HG03196 (cell line): ENCODE measurements around the gene PRRG4.
"Not testable (repeated sequence)": the region's sequence is repeated elsewhere in the genome, so short reads cannot be mapped to it uniquely, and the experiment has no call there.

Source experiments
- ATAC-seq: cut with Tn5 transposase; IDR thresholded peaks from one replicate; pipeline ENCODE4 v1.9.1; 2021; ENCODE audit not compliant: unreplicated experiment

The PRRG4 gene

DNA sequence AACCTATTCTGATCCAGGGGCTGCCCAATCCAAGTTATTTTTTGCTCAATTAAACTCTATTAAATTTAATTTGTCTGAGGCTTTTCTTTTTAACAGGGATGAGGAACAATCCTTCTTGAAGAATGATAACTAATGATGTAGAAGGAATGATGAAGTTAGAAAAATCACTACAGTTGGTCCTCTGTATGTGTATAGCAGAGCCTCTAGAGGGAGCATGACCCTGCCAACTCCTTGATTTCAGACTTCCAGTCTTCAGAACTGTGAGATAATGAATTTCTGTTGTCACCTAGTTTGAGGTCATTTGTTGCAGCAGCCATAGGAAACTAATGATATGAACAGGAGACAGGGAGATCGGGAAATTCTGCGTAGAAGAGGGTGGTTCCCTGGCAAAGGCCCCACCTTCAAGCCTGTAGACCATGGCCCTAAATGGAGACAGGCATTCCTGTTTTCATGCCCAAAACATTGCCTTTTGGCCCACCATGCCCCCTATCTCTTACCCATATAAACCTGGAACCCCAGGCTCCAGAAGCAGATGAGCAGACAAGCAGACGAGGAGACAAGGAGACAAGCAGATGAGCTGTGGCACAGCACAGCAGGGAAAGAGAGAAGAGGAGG lies 55.1 kb downstream of the PRRG4 start:
- ATAC-seq, result no peak

DNA sequence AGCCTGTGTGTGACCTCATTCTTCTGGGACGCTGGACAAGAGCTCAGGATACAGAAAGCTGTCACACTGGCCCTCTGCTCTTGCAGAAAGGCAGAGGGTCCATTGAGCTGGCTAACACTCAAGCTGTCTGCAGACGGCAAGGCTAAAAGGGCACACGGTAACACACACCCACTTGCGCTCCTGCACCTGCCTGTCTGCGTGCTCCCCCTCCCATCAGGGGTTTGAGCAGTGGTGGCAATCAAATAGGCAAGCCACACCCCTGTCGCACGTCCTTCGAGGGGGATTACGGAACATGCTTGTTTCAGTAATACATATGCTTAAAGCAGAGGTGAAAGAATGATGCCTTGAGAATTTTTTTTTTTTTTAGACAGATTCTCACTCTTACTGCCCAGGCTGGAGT lies 55.8 kb downstream of the PRRG4 start:
- no peak for ATAC-seq

DNA sequence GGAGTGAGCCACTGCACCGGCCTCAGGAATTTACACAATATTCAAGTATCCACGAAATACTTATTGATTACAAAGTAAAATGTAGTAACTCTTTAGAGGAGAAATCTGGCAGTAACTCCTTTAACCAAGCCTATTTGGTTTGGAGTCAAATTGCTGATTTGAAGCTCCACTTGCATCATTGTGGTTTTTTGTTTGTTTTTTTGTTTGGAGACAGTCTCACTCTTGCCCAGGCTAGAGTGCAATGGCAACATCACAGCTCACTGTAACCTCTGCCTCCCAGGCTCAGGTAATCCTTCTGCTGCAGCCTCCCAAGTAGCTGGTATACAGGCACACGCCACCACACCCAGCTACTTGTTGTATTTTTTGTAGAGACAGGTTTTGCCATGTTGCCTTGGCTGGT lies 56.5 kb downstream of the PRRG4 start:
- ATAC-seq, result no peak

DNA sequence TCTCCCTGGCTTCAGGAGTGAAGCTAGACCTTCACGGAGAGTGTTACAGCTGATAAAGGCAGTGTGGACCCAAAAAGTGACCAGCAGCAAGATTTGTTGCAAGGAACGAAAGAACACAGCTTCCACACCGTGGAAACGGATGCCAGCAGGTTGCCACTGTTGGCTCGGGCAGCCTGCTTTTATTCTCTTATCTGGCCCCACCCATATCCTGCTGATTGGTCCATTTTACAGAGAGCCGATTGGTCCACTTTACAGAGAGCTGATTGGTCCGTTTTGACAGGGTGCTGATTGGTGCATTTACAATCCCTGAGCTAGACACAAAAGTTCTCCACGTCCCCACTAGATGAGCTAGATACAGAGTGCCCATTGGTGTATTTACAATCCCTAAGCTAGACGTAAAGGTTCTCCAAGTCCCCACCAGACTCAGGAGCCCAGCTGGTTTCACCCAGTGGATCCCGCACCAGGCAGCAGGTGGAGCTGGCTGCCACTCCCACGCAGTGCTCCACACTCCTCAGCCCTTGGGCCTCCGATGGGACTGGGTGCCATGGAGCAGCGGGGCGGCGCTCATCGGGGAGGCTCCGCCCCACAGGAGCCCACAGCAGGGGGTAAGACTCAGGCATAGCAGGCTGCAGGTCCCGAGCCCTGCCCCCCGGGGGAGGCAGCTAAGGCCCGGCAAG lies 58.1 kb downstream of the PRRG4 start:
- not testable (repeated sequence) for ATAC-seq

DNA sequence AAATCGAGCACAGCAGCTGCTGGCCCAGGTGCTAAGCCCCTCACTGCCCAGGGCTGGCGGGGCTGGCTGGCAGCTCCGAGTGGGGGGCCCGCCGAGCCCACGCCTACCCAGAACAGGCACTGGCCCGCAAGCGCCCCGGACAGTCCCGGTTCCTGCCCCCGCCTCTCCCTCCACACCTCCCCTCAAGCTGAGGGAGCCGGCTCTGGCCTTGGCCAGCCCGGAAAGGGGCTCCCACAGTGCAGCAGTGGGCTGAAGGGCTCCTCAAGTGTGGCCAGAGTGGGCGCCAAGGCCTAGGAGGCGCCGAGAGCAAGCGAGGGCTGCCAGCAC lies 58.6 kb downstream of the PRRG4 start:
- not testable (repeated sequence) for ATAC-seq

DNA sequence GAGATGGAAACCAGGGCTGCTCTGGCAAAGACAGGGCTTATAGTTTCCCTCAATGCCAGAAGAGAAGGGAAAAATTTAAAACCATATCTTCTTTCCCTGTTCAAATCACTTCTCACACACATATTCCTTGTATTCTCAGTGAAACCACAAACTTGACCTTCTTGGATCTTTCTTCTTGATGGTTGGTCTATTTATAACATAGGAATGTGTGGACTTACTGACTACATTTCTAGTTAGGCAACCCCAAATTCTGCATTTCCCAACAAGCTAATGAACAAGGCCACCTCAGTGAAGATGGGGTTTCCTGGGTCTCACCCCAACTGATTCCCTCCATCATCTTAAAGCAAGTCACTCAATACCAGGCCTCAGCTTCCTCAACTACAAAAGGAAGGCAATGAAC lies 59.1 kb downstream of the PRRG4 start:
- ATAC-seq, result no peak

DNA sequence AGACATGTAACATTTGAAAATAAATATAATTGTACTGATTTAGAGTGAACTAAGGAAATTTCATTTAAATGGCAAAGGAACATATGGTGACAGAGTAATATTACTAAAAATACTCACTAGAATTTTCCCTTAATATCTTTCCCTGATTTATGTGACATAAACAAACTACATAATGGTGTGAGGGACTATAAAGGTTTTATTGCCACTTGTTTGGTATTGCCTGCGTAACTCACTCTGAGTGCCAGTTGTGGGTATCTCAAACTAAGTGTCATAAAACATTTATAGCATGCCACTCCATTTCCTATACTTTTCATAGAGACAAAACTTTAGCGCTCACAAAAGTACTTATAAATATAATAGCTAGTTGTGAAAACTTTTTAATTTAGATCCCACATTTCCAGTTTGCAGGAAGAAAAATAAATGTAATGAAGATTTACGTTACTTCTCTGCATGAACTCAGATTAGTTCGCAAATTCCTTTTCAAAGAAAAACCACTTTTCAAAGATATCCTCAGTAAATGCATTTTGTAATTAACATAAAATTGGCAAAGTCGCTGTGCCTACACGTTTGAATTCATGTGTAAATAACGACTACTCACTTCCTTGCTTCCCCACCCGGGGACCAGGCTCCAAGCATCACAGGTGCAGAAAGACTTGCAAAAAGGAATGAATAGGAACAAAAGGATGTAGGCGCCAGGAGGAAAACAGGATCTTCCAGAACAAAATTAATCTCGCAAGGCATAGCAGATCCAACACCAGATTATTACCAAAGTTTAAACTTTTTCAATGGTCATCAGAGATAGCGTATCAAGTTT lies 61.3 kb downstream of the PRRG4 start:
- no peak for ATAC-seq

DNA sequence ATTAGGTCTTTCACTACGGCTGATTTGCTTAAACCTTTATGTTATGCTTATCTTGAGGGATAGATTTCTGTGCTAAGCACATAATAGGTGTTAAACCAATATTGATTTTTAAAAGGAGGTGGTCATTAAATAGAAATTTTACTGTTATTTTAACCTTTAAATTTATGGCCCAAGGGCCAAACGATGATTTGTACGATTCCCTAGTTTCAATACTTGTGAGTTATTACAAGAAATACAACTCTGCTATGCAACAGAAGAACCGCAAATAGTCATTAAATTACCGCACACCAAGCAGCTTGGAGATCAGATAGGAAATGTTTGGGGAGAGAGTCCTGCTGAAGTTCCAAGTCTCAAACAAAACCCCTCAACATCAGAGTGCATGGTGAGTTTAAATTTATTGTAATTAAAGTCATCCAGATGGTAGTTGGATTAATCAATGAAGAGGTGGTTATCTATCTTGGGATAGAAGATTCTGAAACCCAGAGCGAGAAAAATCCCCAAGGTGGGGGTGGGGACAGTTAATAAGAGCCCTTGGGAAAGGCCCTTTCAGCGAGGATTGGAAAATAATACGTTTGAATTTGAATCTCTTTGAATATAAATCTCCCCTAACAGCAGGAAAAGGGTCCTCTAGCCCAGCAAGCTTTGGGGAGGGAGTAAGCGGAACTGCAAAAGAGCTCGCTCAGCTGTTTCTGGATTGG lies 62.1 kb downstream of the PRRG4 start:
- peak; percentile 9 for ATAC-seq

DNA sequence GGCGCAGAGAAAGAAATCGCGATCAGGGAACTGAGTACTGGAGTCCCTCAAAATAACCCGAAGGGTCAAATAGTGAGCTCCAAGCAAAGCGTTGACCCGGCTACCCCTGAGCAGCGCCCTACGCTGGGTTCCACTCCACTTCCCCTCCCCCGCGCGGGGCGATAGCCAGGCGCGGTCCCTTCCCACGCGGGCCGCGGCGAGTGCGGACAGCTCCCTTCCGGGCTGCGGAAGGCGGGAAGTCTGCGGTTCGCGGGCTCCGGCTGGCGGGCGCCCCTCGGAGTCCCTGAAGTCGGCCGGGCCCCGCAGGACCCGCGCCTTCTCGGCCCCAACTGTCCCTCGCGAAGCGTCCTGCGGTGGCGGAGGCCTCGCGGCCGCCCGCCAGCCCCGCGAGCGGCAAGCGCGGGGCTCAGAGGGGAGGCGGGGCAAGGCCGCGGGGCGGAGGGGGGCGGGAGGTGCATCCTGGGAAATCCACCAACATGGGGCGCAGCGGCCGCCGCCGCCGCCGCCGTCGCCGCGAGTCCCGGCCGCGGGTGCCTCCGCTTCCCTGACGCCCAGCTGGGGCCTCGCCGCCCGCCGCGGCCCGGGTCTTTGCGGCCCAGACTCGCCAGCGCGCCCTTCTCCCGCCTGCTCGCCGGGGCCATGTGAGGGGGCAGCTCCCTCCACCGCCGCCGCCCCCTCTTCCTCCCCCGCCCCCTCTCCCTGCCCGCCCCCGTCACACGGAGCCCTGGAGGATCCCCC lies 62.8 kb downstream of the PRRG4 start, which contains the start of gene QSER1:
Gene QSER1, plus strand, starts transcription at position 457 of the 738 bp plus-strand sequence. CDS start 315 bp downstream, outside the sequence.
- peak; percentile 62 for ATAC-seq

DNA sequence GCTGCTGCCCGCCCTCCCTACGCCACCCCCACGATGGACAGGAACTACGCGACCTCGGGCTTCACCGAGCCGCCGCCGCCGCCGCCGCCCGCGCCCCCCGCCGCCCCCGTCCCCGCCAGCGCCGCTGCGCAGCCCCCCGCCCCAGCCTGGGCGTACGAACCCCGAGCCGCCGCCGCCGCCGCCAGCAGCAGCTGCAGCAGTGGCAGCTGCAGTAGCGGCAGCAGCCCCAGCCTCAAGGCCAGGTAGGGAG lies 63.3 kb downstream of the PRRG4 start:
- no peak for ATAC-seq

DNA sequence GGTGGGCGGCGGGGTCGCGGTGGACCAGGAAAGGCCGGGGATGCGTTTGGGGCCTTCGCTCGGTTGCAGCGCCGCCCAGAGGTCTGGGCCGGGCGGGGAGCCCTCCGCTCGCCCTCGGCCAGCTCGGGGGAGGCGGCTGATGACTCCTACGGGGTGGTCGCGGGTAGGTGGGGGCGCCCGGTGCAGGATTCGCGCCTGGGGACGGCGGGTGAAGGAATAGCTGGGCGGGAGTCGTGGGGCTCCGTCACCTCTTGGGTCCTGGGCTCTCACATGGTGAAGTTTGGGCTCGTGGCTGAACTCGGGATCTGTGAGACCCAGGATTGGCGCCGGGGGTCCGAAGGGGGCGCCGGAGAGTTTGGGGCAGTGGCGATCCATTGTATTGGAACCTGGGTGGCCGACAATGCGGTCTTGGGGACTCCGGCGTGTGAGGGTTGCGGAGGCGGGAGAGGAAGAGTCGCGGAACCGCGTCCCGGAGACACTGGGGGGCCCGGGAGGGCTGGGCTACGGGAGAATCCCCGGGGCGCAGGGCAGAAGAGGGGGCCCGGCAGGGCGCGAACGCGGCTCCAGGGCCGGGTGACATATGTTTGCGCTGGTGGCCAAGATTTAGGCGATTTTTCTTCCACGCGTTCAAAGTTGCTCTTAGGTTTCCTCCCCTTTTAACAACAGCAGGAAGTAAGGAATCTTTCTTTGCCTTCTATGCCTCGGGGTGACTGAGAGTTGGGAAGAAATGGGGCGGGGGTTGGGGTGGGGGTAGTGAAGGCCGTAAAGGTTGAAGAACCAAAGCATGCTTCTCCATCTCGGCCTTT lies 63.8 kb downstream of the PRRG4 start:
- ATAC-seq, result peak; percentile 26

DNA sequence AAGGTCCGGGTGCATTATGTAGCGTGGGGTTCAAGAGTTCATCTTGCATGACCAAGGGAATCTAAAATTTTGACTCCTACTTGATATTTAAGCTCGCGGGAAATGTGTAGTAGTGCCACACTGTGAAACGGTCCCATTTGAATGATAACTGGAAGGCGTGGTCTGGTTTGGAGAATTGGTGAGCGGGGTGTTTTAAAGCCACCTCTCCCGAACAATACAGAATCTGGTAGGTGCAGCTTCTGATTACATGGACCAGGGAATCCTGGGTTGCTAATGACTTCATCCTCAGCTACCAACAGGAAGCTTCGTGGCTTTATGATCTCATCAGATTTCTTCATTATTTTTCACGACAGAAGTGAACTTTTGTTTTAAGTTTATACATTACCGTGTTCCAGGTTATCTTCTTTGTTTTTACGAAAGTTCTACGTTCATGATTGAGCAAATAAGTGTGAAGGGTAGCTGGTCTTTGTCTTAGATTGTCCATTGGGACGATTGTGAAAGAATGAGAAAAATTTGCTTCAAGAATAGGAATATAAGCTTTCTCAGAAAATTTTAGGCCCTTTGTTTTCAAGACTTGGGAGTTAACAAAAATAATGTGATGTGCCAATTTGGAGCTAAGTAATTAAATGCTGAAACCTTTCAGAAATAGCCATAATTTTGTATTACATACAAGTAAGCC lies 64.6 kb downstream of the PRRG4 start:
- peak; percentile 28 for ATAC-seq

DNA sequence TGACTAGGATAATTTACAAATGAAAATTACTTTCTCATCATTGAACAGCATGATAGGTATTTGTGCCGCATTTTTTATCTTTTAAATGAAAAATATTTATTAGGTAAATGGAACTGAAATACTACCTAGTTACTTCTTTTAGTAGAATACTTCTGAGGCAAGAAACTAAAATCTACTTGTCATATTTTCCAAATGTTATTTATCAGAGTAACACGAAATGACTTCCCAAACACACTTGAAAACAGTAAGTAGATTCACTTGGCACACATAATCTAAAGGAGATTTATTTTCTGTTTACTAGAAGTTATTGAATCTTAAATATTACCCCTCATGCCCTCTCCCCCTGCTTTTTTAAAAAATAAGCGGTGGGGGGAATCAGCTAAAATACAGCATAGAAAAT lies 65.2 kb downstream of the PRRG4 start:
- ATAC-seq, result no peak

DNA sequence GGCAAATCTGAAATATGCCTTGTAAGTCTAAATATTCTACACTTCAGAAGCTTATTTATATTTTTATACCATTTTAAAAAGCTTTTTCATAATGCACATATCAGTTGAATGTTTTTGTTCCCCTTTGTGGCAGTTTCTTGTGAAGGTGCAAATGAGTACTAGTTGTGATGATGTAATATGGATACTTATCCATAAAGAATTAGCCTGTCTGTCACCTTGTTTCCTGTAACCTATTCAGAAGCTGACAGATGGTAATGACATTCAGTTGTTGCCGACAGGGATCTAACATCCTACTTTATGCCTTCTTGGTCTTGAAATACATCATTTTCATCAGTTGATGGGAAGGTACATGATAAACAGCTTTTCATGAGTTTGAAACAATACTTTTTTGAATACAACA lies 65.7 kb downstream of the PRRG4 start:
- ATAC-seq, result no peak

DNA sequence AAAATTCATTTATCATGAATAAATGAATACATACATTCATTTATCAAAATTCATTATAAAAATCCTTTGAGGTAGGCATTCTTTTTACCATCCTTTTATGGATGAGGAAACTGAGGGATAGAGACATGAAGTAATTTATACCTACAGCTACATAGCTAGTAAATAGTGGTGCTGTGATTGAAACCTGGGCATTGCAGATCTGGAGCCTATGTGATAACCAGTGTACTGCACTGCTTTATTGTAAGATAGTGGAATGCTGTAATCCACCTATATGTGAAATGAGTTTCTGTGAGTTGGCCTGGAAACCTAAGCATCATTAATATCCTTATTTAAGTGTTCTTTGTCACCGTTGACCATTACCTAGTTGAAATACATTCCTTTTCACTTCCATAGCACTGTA lies 67.4 kb downstream of the PRRG4 start:
- ATAC-seq, result no peak

DNA sequence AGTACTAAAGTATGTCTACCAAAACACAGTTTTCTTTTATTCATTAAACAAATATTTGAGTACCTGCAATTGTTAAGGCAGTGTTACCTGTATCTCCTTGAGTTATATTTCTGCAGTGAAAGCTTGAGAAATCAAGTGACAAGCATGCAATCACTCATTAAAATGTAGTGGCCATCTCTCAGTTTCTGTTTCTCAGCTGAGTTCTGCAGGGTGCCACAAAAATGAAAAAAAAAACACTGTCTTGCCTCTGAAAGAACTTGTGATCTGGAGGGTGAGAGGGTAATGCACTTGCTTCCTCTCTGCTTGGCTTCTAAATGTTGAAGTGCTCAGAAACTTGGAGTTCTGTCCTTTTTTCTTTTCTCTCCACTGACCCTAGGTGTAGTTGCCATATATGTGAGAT lies 69.7 kb downstream of the PRRG4 start:
- ATAC-seq, result peak; percentile 60

DNA sequence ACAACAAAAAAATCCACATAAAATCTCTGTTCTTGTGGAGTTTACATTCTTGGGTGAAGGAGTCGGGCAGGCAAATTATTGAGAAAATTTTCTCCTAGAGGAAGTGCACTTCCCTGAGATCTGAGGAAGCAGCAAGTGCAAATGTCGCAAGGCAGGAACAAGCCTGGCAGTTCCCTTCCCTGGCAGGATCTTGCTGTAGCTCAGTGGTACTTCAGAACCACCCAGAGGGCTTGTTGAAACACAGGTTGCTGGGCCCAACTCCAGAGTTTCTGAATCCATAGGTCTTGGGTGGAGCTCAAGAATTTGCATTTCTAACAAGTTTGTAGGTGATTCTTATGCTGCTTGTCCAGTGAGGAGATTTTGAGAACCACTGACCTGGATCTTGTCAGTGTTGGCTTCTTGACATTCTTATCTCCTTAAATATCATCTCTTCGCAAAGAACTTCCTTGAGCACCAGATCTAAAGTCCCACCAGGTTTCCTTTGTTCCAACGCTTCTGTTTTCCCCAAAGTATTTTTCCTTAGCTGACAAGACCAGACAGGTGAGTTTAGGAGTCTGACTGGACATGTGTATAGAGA lies 72.5 kb downstream of the PRRG4 start:
- ATAC-seq, result no peak

DNA sequence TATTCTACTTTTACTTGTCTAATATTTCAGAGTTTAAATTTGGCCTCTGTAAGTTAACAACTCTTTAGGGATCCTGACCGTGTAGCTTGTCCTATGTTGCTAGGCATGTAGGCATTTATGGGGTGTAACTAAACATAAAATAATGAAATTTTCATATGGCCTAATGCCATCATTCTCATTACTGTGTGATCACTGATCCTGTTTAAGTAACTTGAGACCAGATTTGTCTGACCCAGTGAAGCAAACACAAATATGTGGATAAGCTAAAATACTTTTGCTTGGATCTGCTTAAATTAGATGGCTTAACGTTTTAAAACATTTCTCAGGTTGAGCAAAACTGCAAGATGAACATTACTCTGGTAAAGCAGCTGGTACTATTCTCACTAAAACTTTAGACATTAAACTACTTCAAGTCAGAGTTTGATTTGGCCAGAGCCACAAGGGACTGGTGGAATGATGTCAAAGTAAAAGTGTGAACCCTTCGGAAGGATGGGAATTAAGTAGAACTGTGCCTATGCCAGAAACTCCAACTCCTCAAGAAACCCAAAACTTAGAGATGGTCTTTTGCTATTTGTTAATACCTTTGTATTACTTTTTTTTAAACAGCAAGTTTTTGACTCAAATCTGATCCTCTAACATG lies 75.4 kb downstream of the PRRG4 start:
- ATAC-seq, result no peak
